Activated effector memory CD4-positive, alpha-beta T cell treated with anti-CD3 and anti-CD28 coated beads, Interleukin-2, amount 50 U/mL, for 16 hours (primary cell): ENCODE data around the gene STARD5.
"Not testable (repeated sequence)": the region's sequence is repeated elsewhere in the genome, so short reads cannot be mapped to it uniquely, and the experiment has no call there.

Experiments
- DNase-seq: peaks from one replicate; pipeline ENCODE4 v3.0.0-alpha.2; 2020

Gene STARD5

GRCh38 chr15:81323944-81324881 is at the start of gene STARD5:
TSS of gene STARD5 (minus strand) at chr15:81324141. CDS start at chr15:81324099, 42 bp downstream.
- DNase-seq: peak; percentile 98

GRCh38 chr15:81373176-81373575 is 49.2 kb upstream of the STARD5 start:
- DNase-seq: no peak

- DNase-seq: no peak
Observed at GRCh38 chr15:81372575-81372974, 48.6 kb upstream of the STARD5 start.

GRCh38 chr15:81363718-81364500 is 40.0 kb upstream of the STARD5 start:
- DNase-seq: no peak

GRCh38 chr15:81363276-81363675 is 39.3 kb upstream of the STARD5 start:
- DNase-seq: no peak

- no peak for DNase-seq
Observed at GRCh38 chr15:81362790-81363189, 38.8 kb upstream of the STARD5 start.

- no peak for DNase-seq
Observed at GRCh38 chr15:81361891-81362290, 38.0 kb upstream of the STARD5 start.

GRCh38 chr15:81360491-81360890 is 36.5 kb upstream of the STARD5 start:
- DNase-seq: no peak

- no peak for DNase-seq
Observed at GRCh38 chr15:81358248-81358647, 34.3 kb upstream of the STARD5 start.

GRCh38 chr15:81357180-81357686 is 33.3 kb upstream of the STARD5 start:
- no peak for DNase-seq

GRCh38 chr15:81356252-81356651 is 32.3 kb upstream of the STARD5 start:
- no peak for DNase-seq

- DNase-seq: no peak
Observed at GRCh38 chr15:81351651-81352050, 27.7 kb upstream of the STARD5 start.

- DNase-seq: no peak
Observed at GRCh38 chr15:81349271-81349670, 25.3 kb upstream of the STARD5 start.

GRCh38 chr15:81348691-81349090 is 24.8 kb upstream of the STARD5 start:
- DNase-seq: not testable (repeated sequence)

- no peak for DNase-seq
Observed at GRCh38 chr15:81347910-81348309, 24.0 kb upstream of the STARD5 start.

GRCh38 chr15:81346611-81347010 is 22.7 kb upstream of the STARD5 start:
- DNase-seq: no peak

- no peak for DNase-seq
Observed at GRCh38 chr15:81343371-81343770, 19.4 kb upstream of the STARD5 start.

- no peak for DNase-seq
Observed at GRCh38 chr15:81341351-81341750, 17.4 kb upstream of the STARD5 start.

GRCh38 chr15:81339851-81340250 is 15.9 kb upstream of the STARD5 start:
- no peak for DNase-seq

- DNase-seq: no peak
Observed at GRCh38 chr15:81339321-81339720, 15.4 kb upstream of the STARD5 start.

GRCh38 chr15:81338170-81339007 is 14.4 kb upstream of the STARD5 start:
- no peak for DNase-seq

- no peak for DNase-seq
Observed at GRCh38 chr15:81337713-81338157, 13.8 kb upstream of the STARD5 start.

GRCh38 chr15:81337241-81337640 is 13.3 kb upstream of the STARD5 start:
- DNase-seq: no peak
